IMR-90 (cell line): ENCODE results near the gene DENR. TPM values are rescaled to one million over a fixed set of nuclear protein-coding genes. Genes with fewer than 3 reads are reported as not detected.

Source experiments
- ATAC-seq: fragments of 200-7000 bp; cut with Tn5 transposase; 2 replicates; pipeline ENCODE4 v1.9.1; 2020; ENCODE audit warnings: low read depth, mild to moderate bottlenecking, moderate library complexity
- BruUV-seq: library from RNA; stranded (reverse); fragments of 400-500 nt; replicated peaks from 2 replicates; lab custom pipeline; 2021; lab: Mats Ljungman, UMichigan
- CTCF ChIA-PET: fragments of 300-600 bp; formaldehyde crosslinking; extraction: SDS; loops from one replicate; lab custom pipeline; 2021; ENCODE audit warnings: antibody characterized with exemption; lab: Yijun Ruan, JAX
- POLR2A ChIA-PET: fragments of 300-600 bp; sonication (Branson Sonifier 250); formaldehyde crosslinking; loops from one replicate; lab custom pipeline; 2022; ENCODE audit warnings: antibody characterized with exemption; ENCODE audit not compliant: unreplicated experiment; lab: Charles Lee
- DNase-seq: peaks from one replicate; pipeline ENCODE4 v3.0.0; 2013
- H2AFZ ChIP-seq: replicated peaks from 2 replicates; pipeline ENCODE3; 2013; ENCODE audit warnings: low read length, mild to moderate bottlenecking; ENCODE audit not compliant: poor library complexity
- H2AK5ac ChIP-seq: 2 replicates; pipeline ENCODE4 v1.6.1; 2013; ENCODE audit warnings: low read depth, low read length, inconsistent platforms
- H2AK9ac ChIP-seq: replicated peaks from 2 replicates; pipeline ENCODE3; 2013; ENCODE audit warnings: mild to moderate bottlenecking, low read depth, low read length, moderate library complexity; ENCODE audit not compliant: poor library complexity
- H2BK120ac ChIP-seq: 2 replicates; pipeline ENCODE4 v1.6.1; 2013; ENCODE audit warnings: low read depth, low read length, inconsistent platforms
- H2BK15ac ChIP-seq: 3 replicates; pipeline ENCODE4 v1.6.1; 2013; ENCODE audit warnings: low read depth, low read length, inconsistent platforms
- H2BK20ac ChIP-seq: 2 replicates; pipeline ENCODE4 v1.6.1; 2013; ENCODE audit warnings: low read depth, mild to moderate bottlenecking, inconsistent platforms, low read length, moderate library complexity
- H2BK5ac ChIP-seq: 2 replicates; pipeline ENCODE4 v1.6.1; 2013; ENCODE audit warnings: mild to moderate bottlenecking, low read depth, low read length, inconsistent platforms; ENCODE audit not compliant: poor library complexity, severe bottlenecking
- H3K14ac ChIP-seq: replicated peaks from 2 replicates; pipeline ENCODE4 v1.6.1; 2013; ENCODE audit warnings: low read depth, low read length, inconsistent platforms
- H3K18ac ChIP-seq: 2 replicates; pipeline ENCODE4 v1.6.1; 2013; ENCODE audit warnings: low read depth, low read length, control low read depth
- H3K23ac ChIP-seq: 2 replicates; pipeline ENCODE4 v1.6.1; 2013; ENCODE audit warnings: low read depth, low read length, inconsistent platforms
- H3K27ac ChIP-seq: 2 replicates; pipeline ENCODE4 v1.5.1; 2013; ENCODE audit warnings: mild to moderate bottlenecking, control low read depth, low read length; ENCODE audit not compliant: insufficient read depth
- H3K27me3 ChIP-seq: 2 replicates; pipeline ENCODE4 v1.6.1; 2013; ENCODE audit warnings: low read length; ENCODE audit not compliant: control insufficient read depth, insufficient read depth
- H3K36me3 ChIP-seq: 2 replicates; pipeline ENCODE4 v1.6.1; 2013; ENCODE audit warnings: low read length, mixed read lengths; ENCODE audit not compliant: control insufficient read depth, insufficient read depth
- H3K4ac ChIP-seq: 2 replicates; pipeline ENCODE4 v1.6.1; 2013; ENCODE audit warnings: low read depth, low read length, inconsistent platforms
- H3K4me1 ChIP-seq: 2 replicates; pipeline ENCODE4 v1.6.1; 2013; ENCODE audit warnings: low read length, mixed read lengths; ENCODE audit not compliant: control insufficient read depth, insufficient read depth
- H3K4me2 ChIP-seq: 2 replicates; pipeline ENCODE4 v1.6.1; 2013; ENCODE audit warnings: low read depth, mild to moderate bottlenecking, control low read depth, low read length, moderate library complexity
- H3K4me3 ChIP-seq: 2 replicates; pipeline ENCODE4 v1.5.1; 2013; ENCODE audit warnings: low read depth, mild to moderate bottlenecking, control low read depth, low read length, moderate library complexity; ENCODE audit not compliant: insufficient read depth
- H3K56ac ChIP-seq: 2 replicates; pipeline ENCODE4 v1.6.1; 2013; ENCODE audit warnings: low read length, inconsistent platforms; ENCODE audit not compliant: insufficient read depth; ENCODE audit errors: extremely low read depth
- H3K79me1 ChIP-seq, 2 experiments: 2 replicates each; pipeline ENCODE4 v1.6.1; 2013; ENCODE audit warnings: low read length in 2 of 2, inconsistent platforms in 1 of 2, low read depth in 1 of 2
- H3K9ac ChIP-seq: 2 replicates; pipeline ENCODE4 v1.6.1; 2013; ENCODE audit warnings: low read depth, low read length, control low read depth
- H3K9me1 ChIP-seq: 2 replicates; pipeline ENCODE4 v1.6.1; 2013; ENCODE audit warnings: low read length, inconsistent platforms; ENCODE audit not compliant: insufficient read depth
- H3K9me3 ChIP-seq: 2 replicates; pipeline ENCODE4 v1.6.1; 2013; ENCODE audit warnings: low read length; ENCODE audit not compliant: control insufficient read depth, insufficient read depth
- H4K20me1 ChIP-seq: 2 replicates; pipeline ENCODE4 v1.6.1; 2013; ENCODE audit warnings: low read length, inconsistent platforms; ENCODE audit not compliant: insufficient read depth
- H4K5ac ChIP-seq: 2 replicates; pipeline ENCODE4 v1.6.1; 2013; ENCODE audit warnings: mild to moderate bottlenecking, low read depth, low read length, control low read depth
- H4K8ac ChIP-seq, 2 experiments: 2 replicates each; pipeline ENCODE4 v1.6.1; 2013; ENCODE audit warnings: low read depth in 2 of 2, low read length in 2 of 2, control low read depth in 1 of 2, inconsistent platforms in 1 of 2
- H4K91ac ChIP-seq: 2 replicates; pipeline ENCODE4 v1.6.1; 2013; ENCODE audit warnings: low read depth, low read length, inconsistent platforms; ENCODE audit not compliant: insufficient read depth
- RCOR1 ChIP-seq: IDR thresholded peaks from 2 replicates; pipeline ENCODE4 v1.6.1; 2012; ENCODE audit warnings: mild to moderate bottlenecking, low read length, improper control_type of control experiment; ENCODE audit not compliant: insufficient replicate concordance
- RFX5 ChIP-seq: IDR thresholded peaks from 2 replicates; pipeline ENCODE4 v1.8.0; 2012; ENCODE audit warnings: low read depth, mild to moderate bottlenecking, low read length, moderate library complexity
- WGBS, 2 experiments: methylation state at CpG; one replicate each; pipeline versions ENCODE4 v1.1.5 to v1.1.7; 2013; ENCODE audit warnings: missing lambda C conversion rate in 2 of 2; ENCODE audit not compliant: insufficient read length in 1 of 2; ENCODE audit errors: extremely low coverage in 2 of 2; 5-methylcytosine and 5-hydroxymethylcytosine counted together
- dilution Hi-C: fragments of 300-500 bp; cut with HindIII; formaldehyde crosslinking; loops from one replicate; pipeline ENCODE4 v1.14.3; 2018; ENCODE audit warnings: low sequenced_read_pairs; ENCODE audit not compliant: unreplicated experiment
- in situ Hi-C: fragments of 300-500 bp; cut with MboI; formaldehyde crosslinking; loops from 3 replicates; pipeline ENCODE4 v1.14.3; 2019; ENCODE audit warnings: low sequenced_read_pairs, inconsistent platforms, mixed read lengths
- intact Hi-C: fragments of 100-400 bp; cut with micrococcal nuclease; formaldehyde crosslinking; loops from 2 replicates; pipeline ENCODE4 v1.10.0; 2022
- polyA plus RNA-seq, 3 experiments: library from polyadenylated mRNA; depleted of rRNA; stranded (reverse); fragments of >200 nt; gene quantifications; 2 replicates each; pipeline ENCODE4 v1.2.3, GENCODE V29; 2012; ENCODE audit warnings: low replicate concordance in 1 of 3
- total RNA-seq: library from RNA; depleted of rRNA; stranded (reverse); fragments of >200 nt; gene quantifications from 2 replicates; pipeline ENCODE4 v1.2.3, GENCODE V29; 2012
- TF ChIP-seq, protein P1 (sequence below): conservative IDR thresholded peaks from 2 replicates; pipeline ENCODE4 v1.5.1; 2012; ENCODE audit warnings: mild to moderate bottlenecking, low read depth, low read length, improper control_type of control experiment

The DENR gene
- total and polyA plus RNA-seq, 2 of the 4 experiments (the other 2 are of a cell fraction): 8.2 to 24.5 TPM

DNA sequence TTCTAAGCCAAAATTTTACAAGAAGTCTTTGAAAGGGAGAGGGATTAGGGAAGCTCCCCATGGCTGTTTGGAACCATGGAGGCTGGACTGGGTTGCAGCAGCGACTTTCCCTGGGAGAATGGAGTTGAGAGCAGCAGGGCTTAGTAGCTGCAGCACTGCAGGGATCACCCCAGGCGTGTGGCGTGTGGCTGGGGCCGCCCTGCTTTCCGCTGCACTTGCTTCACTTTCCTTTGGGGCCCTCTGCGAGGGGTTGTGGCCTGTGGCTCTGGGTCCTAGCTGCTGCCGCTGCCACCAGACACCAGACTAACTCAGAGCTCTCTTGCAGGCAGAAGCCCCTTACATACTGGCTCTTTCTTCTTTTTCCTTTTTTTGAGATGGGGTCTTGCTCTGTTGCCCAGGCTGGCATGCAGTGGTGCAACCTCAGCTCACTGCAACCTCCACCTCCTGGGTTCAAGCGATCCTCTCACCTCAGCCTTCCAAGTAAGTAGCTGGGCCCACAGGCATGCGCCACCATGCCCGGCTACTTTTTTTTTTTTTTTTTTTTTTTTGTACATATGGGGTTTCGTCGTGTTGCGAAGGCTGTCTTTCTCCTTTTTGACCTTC lies 47.1 kb downstream of the DENR start:
- DNase-seq: no peak
- no peak overlapping the region for H2BK15ac ChIP-seq
- H3K18ac ChIP-seq: no peak overlapping the region
- H3K79me1 ChIP-seq: no peaks in the 10 kb centered on the region
- H2AK5ac ChIP-seq: no peak overlapping the region
- H3K9ac ChIP-seq: no peak overlapping the region
- POLR2A ChIA-PET: no interaction called here
- no peak overlapping the region for H3K56ac ChIP-seq
- intact Hi-C loops (no loop called here), dilution Hi-C loops (no loop called here), in situ Hi-C loops (no loop called here)
- no peaks in the 10 kb centered on the region for H3K27me3 ChIP-seq
- H2BK5ac ChIP-seq: no peak overlapping the region
- no peak overlapping the region for H3K23ac ChIP-seq
- H3K9me1 ChIP-seq: no peaks in the 10 kb centered on the region
- no peak overlapping the region for H3K27ac ChIP-seq
- H3K4ac ChIP-seq: no peak overlapping the region
- H3K4me3 ChIP-seq: no peak overlapping the region
- no peak overlapping the region for H3K4me2 ChIP-seq
- TF ChIP-seq RCOR1 (no peak), RFX5 (no peak)
- TF ChIP-seq, protein P1, sequence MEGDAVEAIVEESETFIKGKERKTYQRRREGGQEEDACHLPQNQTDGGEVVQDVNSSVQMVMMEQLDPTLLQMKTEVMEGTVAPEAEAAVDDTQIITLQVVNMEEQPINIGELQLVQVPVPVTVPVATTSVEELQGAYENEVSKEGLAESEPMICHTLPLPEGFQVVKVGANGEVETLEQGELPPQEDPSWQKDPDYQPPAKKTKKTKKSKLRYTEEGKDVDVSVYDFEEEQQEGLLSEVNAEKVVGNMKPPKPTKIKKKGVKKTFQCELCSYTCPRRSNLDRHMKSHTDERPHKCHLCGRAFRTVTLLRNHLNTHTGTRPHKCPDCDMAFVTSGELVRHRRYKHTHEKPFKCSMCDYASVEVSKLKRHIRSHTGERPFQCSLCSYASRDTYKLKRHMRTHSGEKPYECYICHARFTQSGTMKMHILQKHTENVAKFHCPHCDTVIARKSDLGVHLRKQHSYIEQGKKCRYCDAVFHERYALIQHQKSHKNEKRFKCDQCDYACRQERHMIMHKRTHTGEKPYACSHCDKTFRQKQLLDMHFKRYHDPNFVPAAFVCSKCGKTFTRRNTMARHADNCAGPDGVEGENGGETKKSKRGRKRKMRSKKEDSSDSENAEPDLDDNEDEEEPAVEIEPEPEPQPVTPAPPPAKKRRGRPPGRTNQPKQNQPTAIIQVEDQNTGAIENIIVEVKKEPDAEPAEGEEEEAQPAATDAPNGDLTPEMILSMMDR: no peak
- H4K20me1 ChIP-seq: no peaks in the 10 kb centered on the region
- no peak overlapping the region for H2AK9ac ChIP-seq
- no peak overlapping the region for H2BK120ac ChIP-seq
- CTCF ChIA-PET: no interaction called here
- ATAC-seq: no peak
- no TSS peak for BruUV-seq
- no peak overlapping the region for H2BK20ac ChIP-seq
- no peaks in the 10 kb centered on the region for H3K4me1 ChIP-seq
- H2AFZ ChIP-seq: no peak overlapping the region
- WGBS, 2 experiments: 94% methylated on average over 5 of the region's 13 CpGs; no CpG with 5 or more reads in 1 of the 2 experiments
- no peak overlapping the region for H4K5ac ChIP-seq
- H3K36me3 ChIP-seq: no peaks in the 10 kb centered on the region
- H4K8ac ChIP-seq: no peak overlapping the region
- H4K91ac ChIP-seq: no peak overlapping the region
- no peaks in the 10 kb centered on the region for H3K9me3 ChIP-seq
- H3K14ac ChIP-seq: no peak overlapping the region
